Subcutaneous abdominal adipose tissue (tissue), 5 donors: ENCODE data around the gene SCT.

ENCODE experiments used
- H3K27ac ChIP-seq: one replicate; pipeline ENCODE4 v1.7.0; 2013; ENCODE audit warnings: low read depth, mild to moderate bottlenecking, inconsistent platforms, low read length, moderate library complexity
- H3K27me3 ChIP-seq, 5 donors: one replicate each; pipeline ENCODE4 v1.7.0; 2013; ENCODE audit warnings: low read length in 5 of 5, inconsistent platforms in 1 of 5; ENCODE audit not compliant: control insufficient read depth in 5 of 5, insufficient read depth in 4 of 5
- H3K36me3 ChIP-seq, 5 donors: one replicate each; pipeline ENCODE4 v1.7.0; 2013; ENCODE audit warnings: low read length in 5 of 5; ENCODE audit not compliant: control insufficient read depth in 5 of 5, insufficient read depth in 5 of 5
- H3K4me1 ChIP-seq, 5 donors: one replicate each; pipeline ENCODE4 v1.7.0; 2013; ENCODE audit warnings: low read length in 5 of 5, mild to moderate bottlenecking in 3 of 5, moderate library complexity in 1 of 5; ENCODE audit not compliant: control insufficient read depth in 5 of 5, insufficient read depth in 5 of 5
- H3K4me3 ChIP-seq, 5 donors: one replicate each; pipeline ENCODE4 v1.7.0; 2013; ENCODE audit warnings: low read length in 5 of 5, low read depth in 1 of 5
- H3K9ac ChIP-seq, 5 donors: one replicate each; pipeline ENCODE4 v1.7.0; 2013; ENCODE audit warnings: low read length in 5 of 5, mild to moderate bottlenecking in 4 of 5, moderate library complexity in 3 of 5
- H3K9me3 ChIP-seq, 5 donors: one replicate each; pipeline ENCODE4 v1.7.0; 2013; ENCODE audit warnings: low read length in 5 of 5; ENCODE audit not compliant: control insufficient read depth in 5 of 5
- donor health status: healthy.
- donor health status: healthy.
- donor health status: healthy.
- donor health status: healthy.
- donor health status: healthy.

The SCT gene

GRCh38 chr11:637333-637592, 10.3 kb upstream of the SCT start:
- Histone ChIP-seq H3K4me3 (peak overlapping the region in 2 of 5 donors; percentile 22 to 44), H3K36me3 (peaks cover 0 to 11% (median 7%) of the 10 kb centered on the region in 5 donors), H3K27me3 (peaks cover 11 to 31% (median 24%) of the 10 kb centered on the region in 5 donors)

DNA sequence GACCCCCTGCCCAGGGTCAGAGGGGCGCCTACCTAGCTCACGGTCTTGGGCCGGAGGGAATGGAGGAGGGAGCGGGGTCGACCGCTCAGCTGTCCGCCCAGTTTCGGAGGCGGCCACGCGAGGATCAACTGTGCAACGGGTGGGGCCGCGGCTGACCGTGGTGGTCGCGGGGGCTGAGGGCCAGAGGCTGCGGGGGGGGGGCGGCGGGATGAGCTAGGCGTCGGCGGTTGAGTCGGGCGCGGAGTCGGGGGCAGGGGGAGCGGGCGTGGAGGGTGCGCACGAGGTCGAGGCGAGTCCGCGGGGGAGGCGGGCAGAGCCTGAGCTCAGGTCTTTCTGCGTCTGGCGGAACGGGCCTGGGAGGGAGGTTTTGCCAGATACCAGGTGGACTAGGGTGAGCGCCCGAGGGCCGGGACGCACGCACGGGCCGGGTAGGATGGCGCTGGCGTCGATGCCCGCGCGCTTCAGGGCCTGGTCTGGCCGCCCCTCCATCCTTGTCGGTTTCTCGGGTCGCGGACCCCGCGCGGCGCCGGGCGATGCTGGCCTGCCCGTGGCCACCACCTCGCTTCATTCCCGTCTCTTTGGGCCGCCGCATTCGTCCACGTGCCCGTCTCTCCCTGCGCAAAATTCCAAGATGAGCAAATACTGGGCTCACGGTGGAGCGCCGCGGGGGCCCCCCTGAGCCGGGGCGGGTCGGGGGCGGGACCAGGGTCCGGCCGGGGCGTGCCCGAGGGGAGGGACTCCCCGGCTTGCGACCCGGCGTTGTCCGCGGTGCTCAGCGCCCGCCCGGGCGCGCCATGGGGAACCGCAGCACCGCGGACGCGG, 9.7 kb upstream of the SCT start, which contains the start of gene DRD4:
DRD4 (plus strand) TSS at position 759 of the 822 bp plus-strand sequence; CDS start at position 795, 36 bp downstream.
- Histone ChIP-seq H3K4me1 (peaks cover 0 to 30% (median 20%) of the 10 kb centered on the region in 5 donors), H3K36me3 (peaks cover 0 to 6% (median 1%) of the 10 kb centered on the region in 5 donors), H3K27ac (no peak within 1 kb of the TSS), H3K9ac (no peak within 1 kb of the TSS), H3K9me3 (no peaks in the 10 kb centered on the region), H3K4me3 (peak within 1 kb of the TSS in 2 of 5 donors; percentile 22 to 44), H3K27me3 (peaks cover 11 to 31% (median 24%) of the 10 kb centered on the region in 5 donors)

More at GRCh38 chr11:637333-637592, 10.3 kb upstream of the SCT start:
- Histone ChIP-seq H3K4me1 (peaks cover 0 to 32% (median 20%) of the 10 kb centered on the region in 5 donors), H3K27ac (no peak overlapping the region), H3K9ac (no peak overlapping the region), H3K9me3 (no peaks in the 10 kb centered on the region)

- H3K36me3 ChIP-seq = no peaks in the 10 kb centered on the region
- no peaks in the 10 kb centered on the region for H3K9me3 ChIP-seq
- H3K4me3 ChIP-seq = no peak overlapping the region
- no peak overlapping the region for H3K9ac ChIP-seq
- H3K27ac ChIP-seq = no peak overlapping the region
- peaks cover 0 to 29% (median 20%) of the 10 kb centered on the region in 5 donors for H3K4me1 ChIP-seq
- peaks cover 11 to 31% (median 24%) of the 10 kb centered on the region in 5 donors for H3K27me3 ChIP-seq
Measured at GRCh38 chr11:635945-636510, 9.0 kb upstream of the SCT start.

DNA sequence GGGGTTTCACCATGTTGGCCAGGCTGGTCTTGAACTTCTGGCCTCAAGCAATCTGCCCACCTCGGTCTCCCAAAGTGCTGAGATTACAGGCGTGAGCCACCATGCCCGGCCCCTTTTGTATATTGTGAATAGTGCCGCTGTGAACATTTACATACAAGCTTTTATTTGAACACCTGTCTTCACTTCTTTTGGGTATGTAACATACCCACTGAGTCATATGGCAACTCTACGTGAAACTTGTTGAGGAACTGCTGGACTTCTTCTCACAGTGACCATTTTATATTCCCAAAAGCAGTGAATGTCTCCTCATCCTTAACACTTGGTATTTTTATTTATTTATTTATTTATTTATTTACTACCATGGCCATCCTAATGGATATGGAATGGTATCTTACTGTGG, 3.9 kb upstream of the SCT start:
- Histone ChIP-seq H3K27me3 (peaks cover 2 to 8% (median 4%) of the 10 kb centered on the region in 5 donors), H3K9me3 (no peaks in the 10 kb centered on the region), H3K9ac (no peak overlapping the region), H3K4me1 (peaks cover 0 to 2% (median 0%) of the 10 kb centered on the region in 5 donors), H3K27ac (no peak overlapping the region), H3K36me3 (no peaks in the 10 kb centered on the region), H3K4me3 (no peak overlapping the region)

GRCh38 chr11:629237-629583, 2.2 kb upstream of the SCT start:
- H3K9ac ChIP-seq = no peak overlapping the region
- H3K27ac ChIP-seq = no peak overlapping the region
- peaks cover 15 to 23% (median 17%) of the 10 kb centered on the region in 5 donors for H3K27me3 ChIP-seq
- H3K4me1 ChIP-seq = peaks cover 0 to 5% (median 0%) of the 10 kb centered on the region in 5 donors
- H3K4me3 ChIP-seq = no peak overlapping the region
- no peaks in the 10 kb centered on the region for H3K36me3 ChIP-seq
- no peaks in the 10 kb centered on the region for H3K9me3 ChIP-seq

- Histone ChIP-seq H3K27me3 (peaks cover 18 to 25% (median 19%) of the 10 kb centered on the region in 5 donors), H3K9ac (no peak overlapping the region), H3K4me1 (peaks cover 0 to 5% (median 0%) of the 10 kb centered on the region in 5 donors), H3K27ac (no peak overlapping the region), H3K9me3 (no peaks in the 10 kb centered on the region), H3K36me3 (no peaks in the 10 kb centered on the region), H3K4me3 (no peak overlapping the region)
Measured at GRCh38 chr11:628056-628455, 1.1 kb upstream of the SCT start.

DNA sequence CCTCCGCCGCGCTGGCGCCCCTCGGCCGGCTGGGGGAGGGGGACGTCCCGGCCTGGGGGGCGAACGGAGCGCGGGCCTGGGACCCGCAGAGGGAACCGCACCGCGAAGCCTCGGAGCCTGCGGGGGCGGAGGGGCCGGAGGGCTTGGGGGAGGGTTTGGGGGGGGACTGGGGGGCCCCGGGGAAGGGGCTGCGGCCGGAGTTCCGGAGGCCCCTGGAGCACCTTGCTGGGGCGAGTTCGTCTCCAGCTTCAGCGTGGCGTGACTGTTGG, 261 bp upstream of the SCT start:
- no peaks in the 10 kb centered on the region for H3K9me3 ChIP-seq
- H3K9ac ChIP-seq = no peak overlapping the region
- no peak overlapping the region for H3K4me3 ChIP-seq
- H3K27me3 ChIP-seq = peaks cover 18 to 25% (median 19%) of the 10 kb centered on the region in 5 donors
- H3K4me1 ChIP-seq = peaks cover 0 to 5% (median 0%) of the 10 kb centered on the region in 5 donors
- no peak overlapping the region for H3K27ac ChIP-seq
- no peaks in the 10 kb centered on the region for H3K36me3 ChIP-seq

- Histone ChIP-seq H3K4me1 (peaks cover 0 to 5% (median 0%) of the 10 kb centered on the region in 5 donors), H3K4me3 (no peak overlapping the region), H3K9ac (no peak overlapping the region), H3K27ac (no peak overlapping the region), H3K9me3 (no peaks in the 10 kb centered on the region), H3K27me3 (peaks cover 18 to 25% (median 19%) of the 10 kb centered on the region in 5 donors), H3K36me3 (peaks cover 0 to 3% (median 0%) of the 10 kb centered on the region in 5 donors)
Measured at GRCh38 chr11:625636-626268, 1.2 kb downstream of the SCT start.

GRCh38 chr11:624705-625635, 2.0 kb downstream of the SCT start, which contains the start of gene CDHR5:
CDHR5 (minus strand) TSS chr11:624955; CDS start chr11:624902, 53 bp downstream.
- H3K27me3 ChIP-seq = peaks cover 18 to 25% (median 19%) of the 10 kb centered on the region in 5 donors

More at GRCh38 chr11:624705-625635, 2.0 kb downstream of the SCT start, which contains the start of gene CDHR5:
- Histone ChIP-seq H3K4me1 (peaks cover 0 to 5% (median 0%) of the 10 kb centered on the region in 5 donors), H3K9me3 (no peaks in the 10 kb centered on the region), H3K4me3 (no peak within 1 kb of the TSS), H3K36me3 (peaks cover 0 to 3% (median 0%) of the 10 kb centered on the region in 5 donors), H3K27ac (no peak within 1 kb of the TSS), H3K9ac (no peak within 1 kb of the TSS)
